Left ventricle myocardium inferior (tissue), 1 donor: ENCODE results near the gene NUDT9. TPM values are rescaled to one million over a fixed set of nuclear protein-coding genes. Genes with fewer than 3 reads are reported as not detected.
"Not testable (repeated sequence)": the region's sequence is repeated elsewhere in the genome, so short reads cannot be mapped to it uniquely, and the experiment has no call there.

Experiments
- DNase-seq: peaks from one replicate; pipeline ENCODE4 v3.0.0-alpha.2; 2020
- H3K27ac ChIP-seq: fragments of 200-600 bp; replicated peaks from 2 replicates; pipeline ENCODE4 v1.8.0; 2021
- H3K27me3 ChIP-seq: fragments of 200-600 bp; 2 replicates; pipeline ENCODE4 v1.8.0; 2021; ENCODE audit warnings: low read depth
- H3K36me3 ChIP-seq: fragments of 200-600 bp; 2 replicates; pipeline ENCODE4 v1.8.0; 2021
- H3K4me1 ChIP-seq: fragments of 200-600 bp; 2 replicates; pipeline ENCODE4 v1.8.0; 2021
- H3K4me3 ChIP-seq: fragments of 200-600 bp; 2 replicates; pipeline ENCODE4 v1.8.0; 2021; ENCODE audit warnings: mild to moderate bottlenecking, moderate library complexity
- H3K9me3 ChIP-seq: fragments of 200-600 bp; replicated peaks from 2 replicates; pipeline ENCODE4 v1.8.0; 2021
- CTCF ChIP-seq: fragments of 200-600 bp; IDR thresholded peaks from 2 replicates; pipeline ENCODE4 v1.8.0; 2021; ENCODE audit warnings: antibody characterized with exemption, mild to moderate bottlenecking, borderline replicate concordance
- intact Hi-C: fragments of 100-400 bp; cut with micrococcal nuclease; formaldehyde crosslinking; loops from one replicate; pipeline ENCODE4 v1.11.0; 2022
- total RNA-seq: library from RNA; stranded (reverse); fragmentation: NEBNext Ultra II Directional; extraction: Animal tissue kit (Norgen Biotek cat#: 25700); gene quantifications from one replicate; pipeline ENCODE4 v1.2.1, GENCODE V29; 2021
- donor health status: DM: no; HTN: yes; CAD: no; lungs with severe emphysema.

The NUDT9 gene
- total RNA-seq, 1 donor from 2014 or later: 29.2 TPM

GRCh38 chr4:87406462-87406861 lies 15.9 kb upstream of the NUDT9 start:
- no peak for TF ChIP-seq CTCF
- Histone ChIP-seq H3K27ac (no peak overlapping the region), H3K4me3 (no peak overlapping the region), H3K9me3 (no peaks in the 10 kb centered on the region), H3K36me3 (no peaks in the 10 kb centered on the region), H3K4me1 (peaks cover 3% of the 10 kb centered on the region), H3K27me3 (peaks cover 6% of the 10 kb centered on the region)
- intact Hi-C loops: no loop called here
- no peak for DNase-seq

GRCh38 chr4:87406902-87407301 lies 15.5 kb upstream of the NUDT9 start:
- H3K4me3 ChIP-seq: not testable (repeated sequence)

GRCh38 chr4:87409420-87409939 lies 12.9 kb upstream of the NUDT9 start:
- Histone ChIP-seq H3K9me3 (peaks cover 7% of the 10 kb centered on the region), H3K4me1 (peaks cover 3% of the 10 kb centered on the region), H3K27ac (peak overlapping the region; percentile 40), H3K27me3 (peaks cover 6% of the 10 kb centered on the region), H3K4me3 (no peak overlapping the region), H3K36me3 (no peaks in the 10 kb centered on the region)
- TF ChIP-seq CTCF: no peak
- no peak for DNase-seq
- intact Hi-C loops: no loop called here

More at GRCh38 chr4:87406902-87407301, 15.5 kb upstream of the NUDT9 start:
- intact Hi-C loops, H3K27ac ChIP-seq, H3K27me3 ChIP-seq, H3K36me3 ChIP-seq, H3K9me3 ChIP-seq, DNase-seq, H3K4me1 ChIP-seq: not testable (repeated sequence)

GRCh38 chr4:87410157-87410556 lies 12.2 kb upstream of the NUDT9 start:
- DNase-seq: no peak
- peaks cover 7% of the 10 kb centered on the region for H3K9me3 ChIP-seq
- peaks cover 6% of the 10 kb centered on the region for H3K27me3 ChIP-seq
- intact Hi-C loops: no loop called here
- H3K36me3 ChIP-seq: no peaks in the 10 kb centered on the region
- H3K4me3 ChIP-seq: no peak overlapping the region
- peaks cover 3% of the 10 kb centered on the region for H3K4me1 ChIP-seq
- TF ChIP-seq CTCF: no peak
- H3K27ac ChIP-seq: no peak overlapping the region

- H3K27ac ChIP-seq: no peak overlapping the region
- intact Hi-C loops: no loop called here
- DNase-seq: no peak
- H3K9me3 ChIP-seq: peaks cover 7% of the 10 kb centered on the region
- H3K4me1 ChIP-seq: peaks cover 3% of the 10 kb centered on the region
- H3K36me3 ChIP-seq: no peaks in the 10 kb centered on the region
- no peak for TF ChIP-seq CTCF
- H3K27me3 ChIP-seq: peaks cover 6% of the 10 kb centered on the region
- no peak overlapping the region for H3K4me3 ChIP-seq
These were observed 11.7 kb upstream of the NUDT9 start for GRCh38 chr4:87410679-87411078.

GRCh38 chr4:87414816-87415215 lies 7.6 kb upstream of the NUDT9 start:
- H3K36me3 ChIP-seq: no peaks in the 10 kb centered on the region
- peaks cover 7% of the 10 kb centered on the region for H3K9me3 ChIP-seq
- no peak for TF ChIP-seq CTCF
- intact Hi-C loops: no loop called here
- no peak overlapping the region for H3K4me3 ChIP-seq
- peaks cover 6% of the 10 kb centered on the region for H3K27me3 ChIP-seq
- DNase-seq: no peak
- peaks cover 3% of the 10 kb centered on the region for H3K4me1 ChIP-seq
- no peak overlapping the region for H3K27ac ChIP-seq
